ENCODE data around the gene PHF1. TPM values are rescaled to one million over a fixed set of nuclear protein-coding genes. Genes with fewer than 3 reads are reported as not detected.
A peak's percentile ranks its signal among the peaks of the same experiment; 100 is the strongest.

The PHF1 gene
- total RNA-seq, 2 donors from 2014 or later: 98.2 to 132 TPM

DNA sequence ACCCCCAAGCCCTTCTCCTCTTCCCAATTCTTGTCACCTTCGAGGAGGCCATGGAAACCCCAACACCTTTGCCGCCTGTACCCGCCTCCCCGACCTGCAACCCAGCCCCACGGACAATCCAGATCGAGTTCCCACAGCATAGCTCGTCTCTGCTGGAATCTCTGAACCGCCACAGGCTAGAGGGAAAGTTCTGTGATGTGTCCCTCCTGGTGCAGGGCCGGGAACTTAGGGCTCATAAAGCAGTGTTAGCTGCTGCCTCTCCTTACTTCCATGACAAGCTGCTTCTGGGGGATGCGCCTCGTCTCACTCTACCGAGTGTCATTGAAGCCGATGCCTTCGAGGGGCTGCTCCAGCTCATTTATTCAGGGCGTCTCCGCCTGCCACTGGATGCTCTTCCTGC, 44.2 kb downstream of the PHF1 start:
- Histone ChIP-seq H3K4me3 (peak overlapping the region; percentile 47 to 84), H3K4me1 (replicated peaks) (no peaks in the 10 kb centered on the region), H3K27ac (no peak overlapping the region), H3K36me3 (no peaks in the 10 kb centered on the region), H3K27me3 (replicated peaks; ENCODE audit: insufficient read depth) (no peaks in the 10 kb centered on the region), H3K9me3 (no peaks in the 10 kb centered on the region)
- intact Hi-C loops (cut with DNase I): loop anchor here (2.0 to 10.0 kb wide), 3 partner anchors 28 to 330 kb away; partner anchors contain the start of genes KIFC1 and LEMD2
- TF ChIP-seq POLR2AphosphoS5 (IDR thresholded peaks at IDR 0.05) (no peak), POLR2A (IDR thresholded peaks at IDR 0.05) (no peak)
- TF ChIP-seq, protein P1, sequence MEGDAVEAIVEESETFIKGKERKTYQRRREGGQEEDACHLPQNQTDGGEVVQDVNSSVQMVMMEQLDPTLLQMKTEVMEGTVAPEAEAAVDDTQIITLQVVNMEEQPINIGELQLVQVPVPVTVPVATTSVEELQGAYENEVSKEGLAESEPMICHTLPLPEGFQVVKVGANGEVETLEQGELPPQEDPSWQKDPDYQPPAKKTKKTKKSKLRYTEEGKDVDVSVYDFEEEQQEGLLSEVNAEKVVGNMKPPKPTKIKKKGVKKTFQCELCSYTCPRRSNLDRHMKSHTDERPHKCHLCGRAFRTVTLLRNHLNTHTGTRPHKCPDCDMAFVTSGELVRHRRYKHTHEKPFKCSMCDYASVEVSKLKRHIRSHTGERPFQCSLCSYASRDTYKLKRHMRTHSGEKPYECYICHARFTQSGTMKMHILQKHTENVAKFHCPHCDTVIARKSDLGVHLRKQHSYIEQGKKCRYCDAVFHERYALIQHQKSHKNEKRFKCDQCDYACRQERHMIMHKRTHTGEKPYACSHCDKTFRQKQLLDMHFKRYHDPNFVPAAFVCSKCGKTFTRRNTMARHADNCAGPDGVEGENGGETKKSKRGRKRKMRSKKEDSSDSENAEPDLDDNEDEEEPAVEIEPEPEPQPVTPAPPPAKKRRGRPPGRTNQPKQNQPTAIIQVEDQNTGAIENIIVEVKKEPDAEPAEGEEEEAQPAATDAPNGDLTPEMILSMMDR (IDR thresholded peaks at IDR 0.05): no peak
- DNase-seq (ENCODE audit: low spot score): no peak
- 35% methylated on average over 16 of the region's 16 CpGs for WGBS

DNA sequence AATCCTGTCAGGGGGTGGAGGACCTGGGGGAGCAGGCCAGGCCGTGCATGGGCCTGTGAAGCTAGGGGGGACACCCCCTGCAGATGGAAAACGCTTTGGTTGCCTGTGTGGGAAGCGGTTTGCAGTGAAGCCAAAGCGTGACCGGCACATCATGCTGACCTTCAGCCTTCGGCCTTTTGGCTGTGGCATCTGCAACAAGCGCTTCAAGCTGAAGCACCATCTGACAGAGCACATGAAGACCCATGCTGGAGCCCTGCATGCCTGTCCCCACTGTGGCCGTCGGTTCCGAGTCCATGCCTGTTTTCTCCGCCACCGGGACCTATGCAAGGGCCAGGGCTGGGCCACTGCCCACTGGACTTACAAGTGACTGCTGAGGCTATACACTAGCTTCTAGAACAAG, 45.3 kb downstream of the PHF1 start:
- WGBS: 96% methylated on average over 12 of the region's 12 CpGs
- Histone ChIP-seq H3K27me3 (replicated peaks; ENCODE audit: insufficient read depth) (no peaks in the 10 kb centered on the region), H3K4me3 (no peak overlapping the region), H3K36me3 (no peaks in the 10 kb centered on the region), H3K4me1 (replicated peaks) (no peaks in the 10 kb centered on the region), H3K27ac (no peak overlapping the region), H3K9me3 (no peaks in the 10 kb centered on the region)
- DNase-seq (ENCODE audit: low spot score): no peak
- intact Hi-C loops (cut with DNase I): loop anchor here (10.0 kb wide), 1 partner anchor 329 kb away; the partner anchor contains the start of gene LEMD2
- TF ChIP-seq POLR2A (IDR thresholded peaks at IDR 0.05): no peak
- no peak for TF ChIP-seq POLR2AphosphoS5 (IDR thresholded peaks at IDR 0.05)
- TF ChIP-seq, protein P1 (IDR thresholded peaks at IDR 0.05): no peak

DNA sequence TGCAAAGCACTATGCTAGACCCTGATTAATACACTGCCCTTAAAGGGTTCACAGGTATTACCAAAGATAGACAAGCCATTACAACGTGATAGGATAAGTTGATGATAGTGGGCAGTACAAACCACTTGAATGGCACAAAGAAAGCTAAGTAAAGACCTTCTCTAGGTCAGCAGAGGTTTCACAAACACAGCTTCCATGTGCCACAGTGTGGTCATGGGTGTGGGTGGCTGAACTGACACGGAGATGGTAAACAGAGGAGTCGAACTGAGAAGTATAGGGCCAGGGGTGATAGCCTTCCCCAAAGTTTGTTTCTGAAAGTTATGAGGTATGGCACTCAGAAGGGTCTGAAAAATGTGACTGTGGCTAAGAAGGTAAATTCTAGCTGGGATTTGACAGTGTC, 47.9 kb downstream of the PHF1 start:
- Histone ChIP-seq H3K27ac (no peak overlapping the region), H3K36me3 (no peaks in the 10 kb centered on the region), H3K9me3 (no peaks in the 10 kb centered on the region), H3K4me3 (no peak overlapping the region), H3K4me1 (replicated peaks) (no peaks in the 10 kb centered on the region), H3K27me3 (replicated peaks; ENCODE audit: insufficient read depth) (no peaks in the 10 kb centered on the region)
- no peak for DNase-seq (ENCODE audit: low spot score)
- TF ChIP-seq, protein P1 (IDR thresholded peaks at IDR 0.05): no peak
- no peak for TF ChIP-seq POLR2A (IDR thresholded peaks at IDR 0.05)
- WGBS: 70% methylated on average over 3 of the region's 3 CpGs
- intact Hi-C loops (cut with DNase I): loop anchor here (10.0 kb wide), 1 partner anchor 326 kb away; the partner anchor contains the start of gene LEMD2

DNA sequence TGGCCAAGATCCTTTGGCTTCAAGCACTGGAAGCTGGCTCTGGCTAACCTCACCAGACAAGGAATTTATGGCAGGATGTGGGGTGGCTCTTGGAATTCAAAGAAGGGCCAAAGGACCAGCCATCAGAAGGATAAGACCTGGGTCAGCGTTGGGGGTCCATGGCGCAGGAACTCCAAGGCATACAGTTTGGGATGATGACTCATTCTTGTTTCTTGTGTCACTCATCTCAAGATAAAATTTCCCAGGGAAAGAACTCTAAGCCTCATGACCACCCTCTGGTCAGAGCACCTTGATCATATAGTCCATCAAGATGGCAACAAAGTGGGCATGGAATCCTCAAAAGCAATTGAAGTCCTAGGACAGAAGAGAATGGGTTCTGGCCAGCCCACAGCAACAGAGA, 48.4 kb downstream of the PHF1 start:
- Histone ChIP-seq H3K36me3 (no peaks in the 10 kb centered on the region), H3K27ac (no peak overlapping the region), H3K9me3 (no peaks in the 10 kb centered on the region), H3K4me1 (replicated peaks) (no peaks in the 10 kb centered on the region), H3K27me3 (replicated peaks; ENCODE audit: insufficient read depth) (no peaks in the 10 kb centered on the region), H3K4me3 (no peak overlapping the region)
- no peak for DNase-seq (ENCODE audit: low spot score)
- 100% methylated on average over 2 of the region's 2 CpGs for WGBS
- intact Hi-C loops (cut with DNase I): loop anchor here (10.0 kb wide), 1 partner anchor 326 kb away; the partner anchor contains the start of gene LEMD2
- no peak for TF ChIP-seq POLR2AphosphoS5 (IDR thresholded peaks at IDR 0.05)
- TF ChIP-seq, protein P1 (IDR thresholded peaks at IDR 0.05): no peak
- TF ChIP-seq POLR2A (IDR thresholded peaks at IDR 0.05): no peak

Small RNAs within 50 kb of the gene (microRNA-seq; reads per million reads assigned to microRNA genes)
- not detected for gene MIR5004

Small RNAs within 50 kb of the gene (small RNA-seq; reads per million reads assigned to genes)
- gene RPL35AP4: 0 reads per million in 2 donors
- gene ZBTB9: 0 reads per million in 2 donors

Other genes starting within 250 kb of the PHF1 start
- 1 to 10 TPM in 1 of 2 donors, under 1 TPM in 1; 0.91 to 3.6 TPM for gene COL11A2, start 218.5 kb upstream of the PHF1 start, total RNA-seq
- 10 to 100 TPM; 30.6 to 40.5 TPM for gene RXRB, start 210.3 kb upstream of the PHF1 start, total RNA-seq
- 100 to 1,000 TPM; 109 to 182 TPM for gene SLC39A7, start 210.1 kb upstream of the PHF1 start, total RNA-seq
- gene HSD17B8, start 206.4 kb upstream of the PHF1 start, total RNA-seq: 10 to 100 TPM; 21.9 to 43.7 TPM
- 10 to 100 TPM; 23.9 to 30.8 TPM for gene RING1, start 202.5 kb upstream of the PHF1 start, total RNA-seq
- gene VPS52, start 139.1 kb upstream of the PHF1 start, total RNA-seq: 10 to 100 TPM; 42.2 to 55.0 TPM
- gene RPS18, start 138.9 kb upstream of the PHF1 start, total RNA-seq: 1,000 to 10,000 TPM; 1,990 to 4,594 TPM
- gene B3GALT4, start 133.9 kb upstream of the PHF1 start, total RNA-seq: 10 to 100 TPM; 15.8 to 21.4 TPM
- 10 to 100 TPM; 41.3 to 47.2 TPM for gene WDR46, start 121.8 kb upstream of the PHF1 start, total RNA-seq
- gene PFDN6, start 121.4 kb upstream of the PHF1 start, total RNA-seq: 10 to 100 TPM; 24.1 to 59.7 TPM
- gene RGL2, start 112.1 kb upstream of the PHF1 start, total RNA-seq: 100 to 1,000 TPM in 1 of 2 donors, 10 to 100 TPM in 1; 98.7 to 107 TPM
- gene TAPBP, start 96.9 kb upstream of the PHF1 start, total RNA-seq: 100 to 1,000 TPM; 190 to 192 TPM
- 10 to 100 TPM; 25.1 to 27.5 TPM for gene ZBTB22, start 93.3 kb upstream of the PHF1 start, total RNA-seq
- 10 to 100 TPM; 52.8 to 75.1 TPM for gene DAXX, start 88.1 kb upstream of the PHF1 start, total RNA-seq
- 1 to 10 TPM; 5.8 to 6.5 TPM for gene KIFC1, start 19.2 kb upstream of the PHF1 start, total RNA-seq
- 100 to 1,000 TPM; 189 to 260 TPM for gene CUTA, start 7.1 kb downstream of the PHF1 start, total RNA-seq
- gene SYNGAP1, start 9.1 kb downstream of the PHF1 start, total RNA-seq: 10 to 100 TPM in 1 of 2 donors, 1 to 10 TPM in 1; 6.1 to 24.8 TPM
- gene ZBTB9, start 43.6 kb downstream of the PHF1 start, total RNA-seq: 1 to 10 TPM; 3.5 to 8.9 TPM
- 10 to 100 TPM in 1 of 2 donors, 1 to 10 TPM in 1; 6.2 to 13.6 TPM for gene BAK1, start 169.3 kb downstream of the PHF1 start, total RNA-seq
- gene ITPR3, start 210.3 kb downstream of the PHF1 start, total RNA-seq: 10 to 100 TPM; 21.8 to 99.1 TPM

All from prostate gland (tissue), 2 donors.